Cerebellar nuclear complex (tissue), 1 donor: Measurements from ENCODE around the gene FRS3.

Source experiments
- DNase-seq, 2 experiments: peaks; one replicate each; lab custom pipeline; 2025; lab: John Stamatoyannopoulos, UW

FRS3 gene

GRCh38 chr6:41728073-41728936, 51.4 kb downstream of the FRS3 start:
- peak in 1 of 2 experiments; percentile 27 for DNase-seq

- no peak for DNase-seq
Measured at GRCh38 chr6:41727705-41728072, 52.0 kb downstream of the FRS3 start.

DNA sequence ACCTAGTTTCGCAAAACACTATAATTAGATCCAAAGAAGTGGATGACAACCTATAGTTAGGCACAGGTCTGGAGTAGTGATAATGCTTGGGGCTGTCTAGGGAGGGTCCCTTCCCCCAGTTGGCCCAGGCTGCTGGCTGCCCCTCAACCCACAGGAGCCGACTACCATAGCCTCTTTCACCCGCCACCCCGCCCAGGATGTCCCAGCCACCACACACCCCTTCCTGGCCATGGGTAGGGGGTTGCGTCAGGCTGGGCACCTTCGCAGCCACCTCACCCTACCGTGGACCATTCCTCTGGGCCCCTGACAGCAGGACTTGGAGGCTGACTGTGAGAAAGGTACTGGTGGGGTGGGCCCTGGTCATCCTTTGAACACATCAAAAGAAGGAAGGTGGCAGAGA, 52.8 kb downstream of the FRS3 start:
- DNase-seq: no peak

DNA sequence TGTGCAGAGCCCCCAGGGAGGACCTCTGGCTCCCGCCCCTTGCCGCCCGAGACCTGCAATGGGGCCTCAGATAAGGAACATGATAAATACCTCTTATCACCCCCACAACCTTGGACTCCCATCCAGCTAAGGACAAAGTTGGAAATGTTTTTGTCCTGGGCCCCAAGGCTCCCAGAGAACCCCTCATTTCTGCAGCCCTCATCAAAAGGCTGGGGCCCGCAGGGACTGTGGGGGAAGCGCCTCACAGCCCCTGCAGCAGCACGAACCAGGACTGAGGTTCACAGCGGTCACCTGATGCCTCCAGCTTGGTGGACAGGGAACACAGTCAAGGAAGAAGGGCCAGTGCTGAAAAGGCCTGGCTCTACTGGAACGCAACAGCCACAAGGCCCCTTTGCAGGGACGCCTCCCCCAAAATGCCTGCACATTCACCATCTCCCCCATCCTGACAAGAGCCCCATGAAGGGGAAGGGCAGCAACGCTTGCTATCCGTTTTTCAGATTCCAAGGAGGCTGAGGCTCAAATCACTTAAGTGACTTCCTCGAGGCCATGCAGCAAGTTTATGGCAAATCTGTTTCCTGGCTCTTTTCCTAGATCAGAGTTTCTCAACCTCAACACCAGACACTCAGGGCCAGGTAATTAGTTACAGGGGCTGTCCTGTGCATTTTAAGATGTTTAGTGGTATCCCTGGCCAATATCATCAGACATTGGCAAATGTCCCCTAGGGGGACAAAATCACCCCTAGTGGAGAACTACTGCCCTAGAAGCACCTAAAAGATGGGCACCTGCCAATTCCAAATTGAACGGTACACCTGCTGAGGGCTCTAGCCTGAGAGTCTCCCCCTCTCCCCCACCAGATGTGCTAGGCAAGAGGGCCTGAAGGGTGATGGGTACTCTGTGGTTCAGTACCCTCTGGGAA, 54.9 kb downstream of the FRS3 start:
- DNase-seq: no peak

DNA sequence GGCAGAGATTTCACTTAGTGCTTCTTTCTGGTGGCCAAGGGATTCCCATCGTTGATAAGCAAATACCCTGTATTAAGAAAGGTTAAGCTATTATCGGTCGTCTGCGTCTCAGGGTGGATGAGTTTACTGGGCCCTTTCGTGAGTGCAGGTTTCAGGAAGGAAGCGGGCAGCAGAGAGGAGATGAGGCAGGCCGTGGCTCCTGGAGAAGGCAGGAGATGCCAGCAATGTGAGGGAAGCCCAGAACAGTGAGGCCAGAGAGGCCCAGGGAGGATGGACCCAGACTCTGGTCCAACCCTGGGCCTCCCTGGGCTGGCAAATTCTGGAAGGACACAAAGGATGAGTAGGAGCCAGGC, 55.5 kb downstream of the FRS3 start:
- no peak for DNase-seq

DNA sequence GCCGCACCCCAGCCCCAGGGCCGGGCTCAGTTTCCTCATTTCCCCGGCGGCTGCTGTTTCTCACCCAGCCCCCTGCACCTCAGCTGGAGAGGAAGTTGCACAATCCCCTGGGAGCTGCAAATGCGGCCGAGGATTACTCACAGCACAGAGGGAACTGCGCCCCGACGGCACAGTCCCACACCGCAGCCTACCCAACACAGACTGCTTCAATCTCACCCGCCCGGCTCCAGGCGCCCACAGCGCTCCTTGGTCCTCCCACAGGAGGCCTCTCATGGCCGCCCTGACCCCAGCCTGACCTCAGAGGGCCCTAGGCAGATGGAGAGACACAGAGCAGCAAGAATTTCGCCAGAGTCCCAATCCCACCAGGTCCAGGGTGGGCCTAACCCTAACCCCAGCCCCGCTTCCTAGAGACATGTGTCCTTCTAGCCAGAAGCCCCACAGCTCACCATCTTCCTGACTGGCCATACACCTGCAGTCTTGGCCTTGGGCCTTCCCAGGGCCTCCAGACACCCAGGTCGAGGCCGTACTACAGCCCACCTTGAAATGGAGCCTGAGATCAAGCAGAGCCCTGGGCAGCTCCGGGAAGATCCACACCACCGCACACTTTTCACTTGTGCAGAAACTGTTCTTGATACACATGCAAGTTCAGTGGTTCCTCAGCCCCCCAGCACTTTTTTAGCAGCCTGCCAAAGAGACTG, 56.0 kb downstream of the FRS3 start:
- no peak for DNase-seq

DNA sequence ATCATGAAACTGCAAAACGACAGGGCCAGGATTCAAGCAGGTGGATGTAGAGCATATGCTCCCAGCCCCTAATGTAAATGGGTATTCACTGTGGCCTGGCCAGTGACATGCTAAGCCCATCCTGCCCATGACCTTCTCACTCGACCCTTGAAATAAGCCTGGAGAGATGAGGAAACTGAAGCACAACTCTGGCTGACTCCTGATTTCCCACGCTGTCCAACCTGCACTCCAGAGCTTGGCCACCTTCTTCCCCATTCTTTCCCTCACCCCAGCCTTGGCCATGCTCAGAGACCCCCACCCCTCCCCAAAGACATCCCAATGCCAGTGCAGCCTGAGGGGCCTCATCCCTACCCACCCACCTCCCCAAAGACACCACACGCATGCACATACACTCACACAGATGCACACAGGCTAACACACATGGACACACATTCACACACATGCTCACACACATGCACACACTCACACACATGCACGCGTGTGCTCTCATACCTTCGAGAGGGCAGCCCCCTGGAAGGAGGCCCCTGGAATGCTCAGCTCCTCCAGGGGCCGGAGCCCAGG, 56.7 kb downstream of the FRS3 start:
- DNase-seq: no peak

- no peak for DNase-seq
Measured at GRCh38 chr6:41721414-41721813, 58.3 kb downstream of the FRS3 start.

DNA sequence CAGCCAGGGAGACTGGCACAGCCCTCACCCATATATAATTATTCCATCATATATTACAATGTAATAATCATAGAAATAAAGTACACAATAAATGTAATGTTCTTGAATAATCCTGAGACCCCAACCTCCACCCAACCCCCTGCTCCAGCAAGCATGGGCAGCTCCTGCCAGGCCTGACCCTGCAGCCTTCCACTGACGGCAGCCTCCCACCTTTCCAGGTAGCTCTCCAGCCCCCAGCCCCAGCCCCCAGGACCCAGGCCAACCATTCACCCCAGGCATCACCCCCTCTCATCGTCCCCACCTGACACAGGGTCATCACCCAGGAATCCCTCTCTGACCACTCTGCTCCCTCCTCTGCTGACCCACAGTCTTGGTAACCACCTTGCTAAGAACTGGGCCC, 58.9 kb downstream of the FRS3 start:
- DNase-seq: no peak

DNA sequence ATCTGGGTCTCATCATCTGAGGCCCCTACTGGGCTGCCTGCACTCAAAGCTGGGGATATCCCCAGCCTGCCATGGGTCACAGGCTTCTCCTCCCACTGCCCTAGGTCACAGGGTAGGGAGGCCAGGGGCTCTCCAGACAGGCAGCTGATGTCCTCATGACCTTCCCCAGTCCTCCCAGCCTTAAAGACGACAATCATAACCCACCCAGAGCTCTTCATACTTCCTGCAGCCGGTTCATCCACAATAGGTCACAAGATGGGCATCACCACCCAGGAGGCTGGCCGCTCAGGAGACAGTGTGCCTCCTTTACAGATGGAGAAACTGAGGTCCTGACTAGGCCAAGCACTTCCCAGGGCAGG, 59.5 kb downstream of the FRS3 start:
- DNase-seq: no peak
